BLaER1 treated with 17β-estradiol and CSF1 and Interleukin-3, amounts not matched to agents 10 nM and 100 nM (cell line): ENCODE results near the gene BCL6.

Experiments used
- H3K27ac ChIP-seq, 11 experiments: shearing (Covaris generic); formaldehyde crosslinking; 2 replicates each; pipeline ENCODE4 v1.8.1; 2022
- H3K27me3 ChIP-seq, 11 experiments: shearing (Covaris generic); formaldehyde crosslinking; 2 replicates each; pipeline ENCODE4 v1.8.1; 2022
- H3K36me3 ChIP-seq, 11 experiments: shearing (Covaris generic); formaldehyde crosslinking; 2 replicates each; pipeline ENCODE4 v1.8.1; 2022
- H3K4me1 ChIP-seq, 10 experiments: shearing (Covaris generic); formaldehyde crosslinking; 2 replicates each; pipeline ENCODE4 v1.8.1; 2022
- H3K4me2 ChIP-seq, 11 experiments: shearing (Covaris generic); formaldehyde crosslinking; 2 replicates each; pipeline ENCODE4 v1.8.1; 2022
- H3K4me3 ChIP-seq, 10 experiments: shearing (Covaris generic); formaldehyde crosslinking; 2 replicates each; pipeline ENCODE4 v1.8.1; 2022
- H3K9ac ChIP-seq, 11 experiments: shearing (Covaris generic); formaldehyde crosslinking; 2 replicates each; pipeline ENCODE4 v1.8.1; 2022
- H3K9me3 ChIP-seq, 11 experiments: shearing (Covaris generic); formaldehyde crosslinking; replicated peaks in 1 of 11; 2 replicates each; pipeline ENCODE4 v1.8.1; 2022
- H4K20me1 ChIP-seq, 11 experiments: shearing (Covaris generic); formaldehyde crosslinking; 2 replicates each; pipeline ENCODE4 v1.8.1; 2022
- Cebpa-rat ChIP-seq, 11 experiments: shearing (Covaris generic); IDR thresholded peaks; 2 replicates each; pipeline ENCODE4 v1.8.1; 2022

BCL6 gene

GRCh38 chr3:187767266-187768012, 22.2 kb upstream of the BCL6 start:
- no peak overlapping the region for H3K4me3 ChIP-seq
- H3K9me3 ChIP-seq = 0 out of 22 replicates have a peak, but pooled peaks cover 0 to 4% (median 0%) of the 10 kb centered on the region in 11 experiments
- H3K4me2 ChIP-seq = no peak overlapping the region
- no peak for TF ChIP-seq Cebpa-rat (IDR thresholded peaks at IDR 0.05)
- H3K36me3 ChIP-seq = no peaks in the 10 kb centered on the region
- no peak overlapping the region for H3K9ac ChIP-seq
- peaks cover 2 to 5% (median 4%) of the 10 kb centered on the region in 10 experiments; a peak in 19 of 20 replicates for H3K4me1 ChIP-seq
- H3K27ac ChIP-seq = no peak overlapping the region
- no peaks in the 10 kb centered on the region for H4K20me1 ChIP-seq
- H3K27me3 ChIP-seq = peaks cover 0 to 6% (median 0%) of the 10 kb centered on the region in 11 experiments; a peak in 1 of 22 replicates

DNA sequence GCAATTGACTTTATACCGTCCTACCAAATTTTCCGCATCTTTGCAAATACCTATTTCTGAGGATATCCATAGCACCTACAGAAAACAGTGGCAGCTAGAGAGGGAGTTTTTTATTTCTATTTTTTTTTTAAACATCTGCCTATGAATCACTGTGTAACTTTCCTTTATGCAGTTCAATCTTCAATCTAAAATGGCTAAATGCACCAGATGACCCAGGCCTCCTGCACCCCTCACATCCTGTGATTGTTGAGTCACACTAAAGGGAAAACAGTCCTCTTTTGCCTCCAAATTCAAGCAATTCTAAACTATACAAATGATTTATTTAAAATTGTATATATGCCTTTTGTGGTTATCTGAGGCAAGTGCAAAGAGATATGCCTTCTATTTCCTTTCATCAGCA, 20.1 kb upstream of the BCL6 start:
- Histone ChIP-seq H3K4me2 (no peak overlapping the region), H3K9me3 (0 out of 22 replicates have a peak, but pooled peaks cover 0 to 4% (median 0%) of the 10 kb centered on the region in 11 experiments), H3K27ac (no peak overlapping the region), H3K4me3 (no peak overlapping the region), H4K20me1 (no peaks in the 10 kb centered on the region), H3K4me1 (no peaks in the 10 kb centered on the region), H3K9ac (no peak overlapping the region), H3K27me3 (0 out of 22 replicates have a peak, but pooled peaks cover 0 to 6% (median 0%) of the 10 kb centered on the region in 11 experiments), H3K36me3 (no peaks in the 10 kb centered on the region)
- TF ChIP-seq Cebpa-rat (IDR thresholded peaks at IDR 0.05) = no peak

DNA sequence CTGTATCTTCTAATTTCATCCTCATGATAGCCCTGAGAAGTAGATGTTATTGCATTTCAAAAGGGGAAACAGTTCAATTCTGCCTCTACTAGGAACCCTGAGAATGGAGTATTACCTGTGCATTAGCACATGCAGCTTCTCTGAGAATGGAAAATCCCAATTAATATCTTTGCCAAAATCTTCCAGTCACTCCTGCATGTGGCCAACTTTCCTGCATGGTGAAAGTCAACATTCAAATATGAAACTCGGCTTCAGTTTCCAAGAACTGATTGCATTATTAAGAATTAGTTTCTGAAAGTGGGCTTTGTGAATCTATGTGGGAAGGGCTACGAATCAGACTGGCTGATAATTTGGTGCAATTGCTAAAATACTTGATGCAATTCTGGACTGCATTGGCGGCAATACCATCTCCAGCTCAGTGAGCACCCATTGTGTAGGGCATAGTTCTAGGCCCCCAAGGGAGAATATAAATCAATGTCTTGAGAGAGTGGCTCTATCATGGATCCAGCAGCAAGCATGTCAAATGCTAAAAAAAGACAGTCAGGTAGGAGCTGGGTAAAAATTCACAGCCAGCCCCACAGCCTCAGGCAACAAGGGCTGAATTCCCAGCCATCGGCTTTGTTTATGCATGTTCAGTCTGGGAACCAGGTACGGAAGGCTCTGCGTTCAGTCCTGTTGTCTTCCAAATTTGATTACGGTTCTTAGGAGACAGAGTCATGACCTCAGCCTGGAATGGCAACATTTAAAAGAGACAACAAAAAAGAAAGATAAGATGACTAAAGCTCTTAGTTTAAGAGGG, 18.8 kb upstream of the BCL6 start:
- Histone ChIP-seq H3K4me1 (no peaks in the 10 kb centered on the region), H3K4me3 (no peak overlapping the region), H4K20me1 (no peaks in the 10 kb centered on the region), H3K27me3 (no peaks in the 10 kb centered on the region), H3K36me3 (no peaks in the 10 kb centered on the region), H3K27ac (no peak overlapping the region), H3K9ac (no peak overlapping the region), H3K9me3 (0 out of 22 replicates have a peak, but pooled peaks cover 0 to 4% (median 0%) of the 10 kb centered on the region in 11 experiments), H3K4me2 (no peak overlapping the region)
- no peak for TF ChIP-seq Cebpa-rat (IDR thresholded peaks at IDR 0.05)

DNA sequence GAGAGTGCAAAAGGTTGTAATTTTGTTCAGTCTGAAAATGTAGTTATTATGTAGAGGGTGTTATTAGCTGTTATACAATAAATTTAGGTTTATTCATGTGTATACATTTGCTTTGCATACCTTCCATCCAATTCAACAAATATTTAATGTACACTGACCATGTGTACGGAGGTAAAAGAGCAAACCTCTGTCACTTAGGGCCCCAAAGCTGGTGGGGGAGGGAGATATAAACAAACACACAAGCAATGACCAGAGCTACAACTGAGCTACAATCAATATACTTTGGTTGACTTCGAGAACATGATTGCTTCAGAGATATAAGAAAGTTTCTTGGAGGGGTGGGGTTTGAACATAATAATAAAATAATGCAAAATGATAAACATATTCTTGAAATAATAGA, 17.5 kb upstream of the BCL6 start:
- Histone ChIP-seq H3K27me3 (no peaks in the 10 kb centered on the region), H4K20me1 (no peaks in the 10 kb centered on the region), H3K9ac (no peak overlapping the region), H3K9me3 (0 out of 22 replicates have a peak, but pooled peaks cover 0 to 3% (median 0%) of the 10 kb centered on the region in 11 experiments), H3K4me3 (no peak overlapping the region), H3K27ac (no peak overlapping the region), H3K36me3 (no peaks in the 10 kb centered on the region), H3K4me1 (peaks cover 0 to 12% (median 0%) of the 10 kb centered on the region in 10 experiments; a peak in 6 of 20 replicates), H3K4me2 (no peak overlapping the region)
- TF ChIP-seq Cebpa-rat (IDR thresholded peaks at IDR 0.05) = no peak

DNA sequence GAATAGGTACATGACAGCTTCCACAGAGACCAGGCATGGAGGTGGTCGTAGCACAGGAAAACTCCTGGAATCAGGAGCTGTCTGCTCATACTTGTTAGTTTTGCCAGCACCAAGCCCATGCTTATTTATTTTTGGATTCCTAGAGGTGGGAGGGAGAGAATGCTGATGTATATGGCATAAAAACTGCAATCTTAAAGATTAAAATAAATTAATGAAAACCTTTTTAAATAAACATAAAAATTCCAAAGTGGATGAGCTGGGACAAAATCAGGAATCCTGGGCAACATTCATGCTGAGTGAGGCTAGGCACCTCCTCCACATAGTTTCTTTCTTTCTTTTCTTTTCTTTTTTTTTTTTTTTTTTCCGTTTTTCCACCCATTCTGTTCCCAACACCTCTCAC, 14.3 kb upstream of the BCL6 start:
- Histone ChIP-seq H4K20me1 (no peaks in the 10 kb centered on the region), H3K4me1 (peaks cover 0 to 15% (median 0%) of the 10 kb centered on the region in 10 experiments; a peak in 6 of 20 replicates), H3K27ac (no peak overlapping the region), H3K4me3 (no peak overlapping the region), H3K27me3 (no peaks in the 10 kb centered on the region), H3K36me3 (no peaks in the 10 kb centered on the region), H3K9ac (no peak overlapping the region), H3K4me2 (no peak overlapping the region), H3K9me3 (peaks cover 0 to 13% (median 0%) of the 10 kb centered on the region in 11 experiments; a peak in 1 of 22 replicates)
- no peak for TF ChIP-seq Cebpa-rat (IDR thresholded peaks at IDR 0.05)

GRCh38 chr3:187758318-187758955, 13.2 kb upstream of the BCL6 start:
- H3K4me3 ChIP-seq = no peak overlapping the region
- H3K27me3 ChIP-seq = no peaks in the 10 kb centered on the region
- no peak overlapping the region for H3K27ac ChIP-seq
- H4K20me1 ChIP-seq = no peaks in the 10 kb centered on the region
- TF ChIP-seq Cebpa-rat (IDR thresholded peaks at IDR 0.05) = no peak
- H3K36me3 ChIP-seq = no peaks in the 10 kb centered on the region
- no peak overlapping the region for H3K9ac ChIP-seq
- H3K4me2 ChIP-seq = peak overlapping the region in 4 of 11 experiments; percentile 22 to 69 (median 39); a peak in 6 of 22 replicates
- H3K4me1 ChIP-seq = peaks cover 0 to 15% (median 0%) of the 10 kb centered on the region in 10 experiments; a peak in 6 of 20 replicates
- peaks cover 0 to 13% (median 0%) of the 10 kb centered on the region in 11 experiments; a peak in 1 of 22 replicates for H3K9me3 ChIP-seq

DNA sequence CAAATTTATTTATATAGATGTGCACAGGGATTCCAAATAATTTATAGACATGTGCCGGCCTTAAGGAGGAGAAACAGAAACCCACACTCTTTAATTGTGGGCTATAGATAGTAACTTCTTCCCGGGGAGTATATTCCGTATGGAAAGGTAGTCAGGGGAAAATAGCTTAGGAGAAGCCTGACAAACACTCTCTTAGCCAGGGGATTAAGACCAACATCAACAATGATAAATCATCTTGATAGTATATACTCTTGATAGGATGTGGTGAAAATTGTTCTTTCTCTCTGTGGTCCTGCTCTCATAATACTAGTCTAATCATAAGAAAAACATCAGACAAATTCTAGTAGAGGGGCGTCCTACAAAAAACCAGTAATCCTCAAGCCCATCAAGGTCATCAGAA, 8.2 kb upstream of the BCL6 start:
- Histone ChIP-seq H3K27ac (no peak overlapping the region), H4K20me1 (no peaks in the 10 kb centered on the region), H3K4me3 (no peak overlapping the region), H3K4me1 (peaks cover 33 to 46% (median 35%) of the 10 kb centered on the region in 10 experiments), H3K4me2 (no peak overlapping the region), H3K27me3 (no peaks in the 10 kb centered on the region), H3K9me3 (peaks cover 0 to 13% (median 0%) of the 10 kb centered on the region in 11 experiments; a peak in 1 of 22 replicates), H3K9ac (no peak overlapping the region), H3K36me3 (no peaks in the 10 kb centered on the region)
- no peak for TF ChIP-seq Cebpa-rat (IDR thresholded peaks at IDR 0.05)

GRCh38 chr3:187750513-187751123, 5.3 kb upstream of the BCL6 start:
- no peaks in the 10 kb centered on the region for H3K36me3 ChIP-seq
- peak overlapping the region; percentile 5 to 55 (median 40); a peak in 17 of 20 replicates for H3K4me3 ChIP-seq
- TF ChIP-seq Cebpa-rat (IDR thresholded peaks at IDR 0.05) = no peak
- peak overlapping the region; percentile 43 to 100 (median 99); a peak in 21 of 22 replicates for H3K27ac ChIP-seq
- H3K9me3 ChIP-seq = no peaks in the 10 kb centered on the region
- H3K4me1 ChIP-seq = peaks cover 49 to 53% (median 52%) of the 10 kb centered on the region in 10 experiments
- no peaks in the 10 kb centered on the region for H4K20me1 ChIP-seq
- peak overlapping the region; percentile 28 to 99 (median 67) for H3K9ac ChIP-seq
- no peaks in the 10 kb centered on the region for H3K27me3 ChIP-seq
- H3K4me2 ChIP-seq = peak overlapping the region; percentile 86 to 99 (median 94)
